ENCODE measurements around the gene ZGPAT.
"Not testable (repeated sequence)": the region's sequence is repeated elsewhere in the genome, so short reads cannot be mapped to it uniquely, and the experiment has no call there.

Gene ZGPAT, protein sequence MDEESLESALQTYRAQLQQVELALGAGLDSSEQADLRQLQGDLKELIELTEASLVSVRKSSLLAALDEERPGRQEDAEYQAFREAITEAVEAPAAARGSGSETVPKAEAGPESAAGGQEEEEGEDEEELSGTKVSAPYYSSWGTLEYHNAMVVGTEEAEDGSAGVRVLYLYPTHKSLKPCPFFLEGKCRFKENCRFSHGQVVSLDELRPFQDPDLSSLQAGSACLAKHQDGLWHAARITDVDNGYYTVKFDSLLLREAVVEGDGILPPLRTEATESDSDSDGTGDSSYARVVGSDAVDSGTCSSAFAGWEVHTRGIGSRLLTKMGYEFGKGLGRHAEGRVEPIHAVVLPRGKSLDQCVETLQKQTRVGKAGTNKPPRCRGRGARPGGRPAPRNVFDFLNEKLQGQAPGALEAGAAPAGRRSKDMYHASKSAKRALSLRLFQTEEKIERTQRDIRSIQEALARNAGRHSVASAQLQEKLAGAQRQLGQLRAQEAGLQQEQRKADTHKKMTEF

DNA sequence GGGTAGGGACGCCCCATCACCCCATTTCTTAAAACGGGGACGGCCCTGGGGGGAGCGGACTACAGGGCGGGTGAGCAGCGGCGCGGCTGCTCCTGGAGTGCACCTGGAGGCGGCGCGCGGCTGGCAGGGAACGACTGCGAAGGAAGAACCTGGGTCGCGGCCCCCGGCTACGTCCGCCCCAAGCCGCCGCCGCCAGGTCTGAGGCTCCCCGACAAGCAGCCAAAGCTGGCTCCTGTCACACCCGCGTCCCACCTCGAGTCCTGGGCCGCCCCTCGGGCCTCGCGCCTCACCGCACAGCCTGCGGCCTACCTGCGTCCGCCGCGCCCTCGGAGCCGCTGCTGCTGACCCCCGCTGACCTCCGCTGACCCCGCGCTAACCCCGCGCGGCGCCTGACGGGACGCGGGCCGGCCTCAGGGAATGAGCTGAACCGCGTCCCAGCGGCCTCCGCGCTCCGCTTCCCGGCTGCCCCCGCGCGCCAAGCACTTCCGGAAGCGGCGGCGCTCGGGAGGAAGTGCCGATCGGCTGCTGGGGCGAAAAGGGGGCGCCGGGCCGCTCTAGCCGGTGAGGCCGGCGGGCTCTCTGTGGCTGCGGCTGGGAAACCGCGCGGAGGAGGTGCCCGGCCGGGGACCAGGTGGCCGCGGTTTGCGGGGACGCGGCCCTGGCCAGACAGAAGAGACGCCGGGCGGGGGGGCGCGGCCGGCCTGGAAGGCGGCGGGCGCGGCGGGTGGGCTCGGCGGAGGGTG, at the start of gene ZGPAT, which contains the start of gene ARFRP1:
TSS of gene ZGPAT (plus strand) at position 482 of the 743 bp plus-strand sequence. CDS start 542 bp downstream, outside the sequence.
TSS of gene ARFRP1 (minus strand) at position 419 of the 743 bp plus-strand sequence. CDS start 885 bp downstream, outside the sequence.
- H3K9me3 ChIP-seq (ENCODE audit: control insufficient read depth, low read depth, low read length) = no peaks in the 10 kb centered on the region
- H3K4me3 ChIP-seq (ENCODE audit: low read length) = peak within 1 kb of the TSS; percentile 81
- peaks cover 47% of the 10 kb centered on the region for H3K36me3 ChIP-seq (ENCODE audit: control insufficient read depth, low read depth, low read length)
- H3K27ac ChIP-seq (ENCODE audit: low read length) = no peak within 1 kb of the TSS
- peaks cover 3% of the 10 kb centered on the region for H3K4me1 ChIP-seq (ENCODE audit: control insufficient read depth, low read depth, low read length)
- no peaks in the 10 kb centered on the region for H3K27me3 ChIP-seq (ENCODE audit: control insufficient read depth, insufficient read depth, low read length)
- peak within 1 kb of the TSS; percentile 54 for H3K9ac ChIP-seq (ENCODE audit: low read length)

DNA sequence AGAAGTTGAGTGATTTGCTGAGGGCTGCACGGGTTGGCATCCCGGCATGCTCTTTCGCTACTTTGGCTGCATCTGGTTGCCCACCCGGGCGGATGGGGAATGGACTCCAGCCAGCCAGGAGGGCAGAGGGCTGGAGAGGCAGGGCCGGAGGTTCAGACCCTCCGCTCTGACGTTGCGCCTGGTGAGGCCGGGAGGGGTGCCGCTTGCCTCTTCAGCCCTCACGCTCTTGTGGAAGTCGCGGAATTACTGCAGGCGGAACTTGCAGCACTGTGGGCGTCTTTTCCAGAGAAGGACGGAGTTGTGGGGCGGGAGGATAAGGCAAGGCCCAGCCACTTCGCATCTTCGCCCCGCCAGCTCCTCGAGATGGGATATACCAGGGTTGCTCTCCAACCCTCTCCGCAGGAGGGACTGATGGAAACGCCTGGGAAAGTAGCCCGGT, 49.1 kb upstream of the ZGPAT start:
- Histone ChIP-seq H3K36me3 (ENCODE audit: control insufficient read depth, low read depth, low read length) (peaks cover 13% of the 10 kb centered on the region), H3K4me3 (ENCODE audit: low read length) (peak overlapping the region; percentile 95), H3K9me3 (ENCODE audit: control insufficient read depth, low read depth, low read length) (no peaks in the 10 kb centered on the region), H3K27me3 (ENCODE audit: control insufficient read depth, insufficient read depth, low read length) (no peaks in the 10 kb centered on the region), H3K4me1 (ENCODE audit: control insufficient read depth, low read depth, low read length) (peaks cover 11% of the 10 kb centered on the region), H3K27ac (ENCODE audit: low read length) (no peak overlapping the region), H3K9ac (ENCODE audit: low read length) (peak overlapping the region; percentile 61)

DNA sequence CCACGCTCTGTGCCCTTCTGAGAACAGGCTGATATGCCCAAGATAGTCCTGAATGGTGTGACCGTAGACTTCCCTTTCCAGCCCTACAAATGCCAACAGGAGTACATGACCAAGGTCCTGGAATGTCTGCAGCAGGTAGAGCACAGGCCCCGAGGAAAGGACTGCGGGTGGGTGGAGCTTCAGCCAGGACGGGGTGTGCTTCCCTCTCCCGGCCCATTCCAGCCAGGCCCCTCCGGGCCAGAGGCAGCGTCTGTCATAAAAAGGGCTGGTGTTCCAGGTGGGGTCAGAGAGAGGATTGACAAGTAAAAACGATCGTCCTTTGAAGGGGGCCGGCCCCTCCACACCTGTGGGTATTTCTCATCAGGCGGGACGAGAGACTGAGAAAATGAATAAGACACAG, 48.5 kb upstream of the ZGPAT start:
- no peak overlapping the region for H3K27ac ChIP-seq (ENCODE audit: low read length)
- peaks cover 13% of the 10 kb centered on the region for H3K36me3 ChIP-seq (ENCODE audit: control insufficient read depth, low read depth, low read length)
- H3K4me1 ChIP-seq (ENCODE audit: control insufficient read depth, low read depth, low read length) = peaks cover 7% of the 10 kb centered on the region
- H3K9ac ChIP-seq (ENCODE audit: low read length) = no peak overlapping the region
- no peaks in the 10 kb centered on the region for H3K27me3 ChIP-seq (ENCODE audit: control insufficient read depth, insufficient read depth, low read length)
- H3K4me3 ChIP-seq (ENCODE audit: low read length) = peak overlapping the region; percentile 95
- no peaks in the 10 kb centered on the region for H3K9me3 ChIP-seq (ENCODE audit: control insufficient read depth, low read depth, low read length)

DNA sequence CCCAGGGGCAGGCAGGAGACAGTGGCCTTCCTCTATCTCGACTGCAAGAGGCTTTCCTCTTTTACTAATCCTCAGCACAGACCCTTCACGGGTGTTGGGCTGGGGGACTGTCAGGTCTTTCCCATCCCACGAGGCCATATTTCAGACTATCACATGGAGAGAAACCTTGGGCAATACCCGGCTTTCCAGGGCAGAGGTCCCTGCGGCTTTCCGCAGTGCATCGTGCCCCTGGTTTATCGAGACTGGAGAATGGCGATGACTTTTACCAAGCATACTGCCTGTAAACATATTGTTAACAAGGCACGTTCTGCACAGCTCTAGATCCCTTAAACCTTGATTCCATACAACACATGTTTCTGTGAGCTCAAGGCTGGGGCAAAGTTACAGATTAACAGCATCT, 47.7 kb upstream of the ZGPAT start:
- not testable (repeated sequence) for H3K27ac ChIP-seq (ENCODE audit: low read length); H3K9me3 ChIP-seq (ENCODE audit: control insufficient read depth, low read depth, low read length); H3K4me3 ChIP-seq (ENCODE audit: low read length); H3K27me3 ChIP-seq (ENCODE audit: control insufficient read depth, insufficient read depth, low read length); H3K9ac ChIP-seq (ENCODE audit: low read length); H3K4me1 ChIP-seq (ENCODE audit: control insufficient read depth, low read depth, low read length)
- H3K36me3 ChIP-seq (ENCODE audit: control insufficient read depth, low read depth, low read length) = peaks cover 13% of the 10 kb centered on the region

DNA sequence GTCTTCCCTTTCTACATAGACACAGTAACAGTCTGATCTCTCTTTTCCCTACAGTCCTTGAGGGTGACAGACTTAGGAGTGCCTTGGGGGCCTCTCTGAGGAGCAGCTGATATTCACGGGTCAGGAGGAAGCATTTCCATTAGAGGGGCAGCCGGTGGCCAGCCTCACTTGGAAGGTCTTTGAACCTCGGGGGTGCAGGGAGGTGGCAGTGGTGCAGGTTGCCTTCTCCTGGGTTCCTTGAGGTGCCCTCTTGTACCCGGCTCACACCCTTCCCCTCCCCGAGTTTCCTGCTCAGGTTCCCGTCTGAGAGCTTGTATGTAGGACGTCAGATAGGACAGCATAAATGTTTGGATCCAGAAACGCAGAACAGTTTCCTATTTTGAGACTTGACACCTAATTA, 47.2 kb upstream of the ZGPAT start:
- Histone ChIP-seq H3K9ac (ENCODE audit: low read length) (no peak overlapping the region), H3K4me1 (ENCODE audit: control insufficient read depth, low read depth, low read length) (peaks cover 4% of the 10 kb centered on the region), H3K4me3 (ENCODE audit: low read length) (no peak overlapping the region), H3K27ac (ENCODE audit: low read length) (no peak overlapping the region), H3K36me3 (ENCODE audit: control insufficient read depth, low read depth, low read length) (peaks cover 13% of the 10 kb centered on the region), H3K27me3 (ENCODE audit: control insufficient read depth, insufficient read depth, low read length) (no peaks in the 10 kb centered on the region), H3K9me3 (ENCODE audit: control insufficient read depth, low read depth, low read length) (no peaks in the 10 kb centered on the region)

DNA sequence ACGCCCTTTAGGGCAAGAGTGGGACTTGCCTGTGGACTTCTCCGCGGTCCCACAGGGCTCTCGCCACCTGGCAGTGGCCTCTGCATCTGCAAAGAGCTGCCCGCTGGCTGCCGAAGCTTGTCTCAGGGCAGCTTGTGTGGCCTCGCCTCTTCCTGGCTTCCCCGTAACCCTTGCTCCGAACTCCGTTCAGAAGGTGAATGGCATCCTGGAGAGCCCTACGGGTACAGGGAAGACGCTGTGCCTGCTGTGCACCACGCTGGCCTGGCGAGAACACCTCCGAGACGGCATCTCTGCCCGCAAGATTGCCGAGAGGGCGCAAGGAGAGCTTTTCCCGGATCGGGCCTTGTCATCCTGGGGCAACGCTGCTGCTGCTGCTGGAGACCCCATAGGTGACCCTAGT, 46.7 kb upstream of the ZGPAT start:
- no peaks in the 10 kb centered on the region for H3K9me3 ChIP-seq (ENCODE audit: control insufficient read depth, low read depth, low read length)
- peaks cover 4% of the 10 kb centered on the region for H3K4me1 ChIP-seq (ENCODE audit: control insufficient read depth, low read depth, low read length)
- peaks cover 17% of the 10 kb centered on the region for H3K36me3 ChIP-seq (ENCODE audit: control insufficient read depth, low read depth, low read length)
- H3K27ac ChIP-seq (ENCODE audit: low read length) = no peak overlapping the region
- no peak overlapping the region for H3K4me3 ChIP-seq (ENCODE audit: low read length)
- H3K9ac ChIP-seq (ENCODE audit: low read length) = no peak overlapping the region
- H3K27me3 ChIP-seq (ENCODE audit: control insufficient read depth, insufficient read depth, low read length) = no peaks in the 10 kb centered on the region

DNA sequence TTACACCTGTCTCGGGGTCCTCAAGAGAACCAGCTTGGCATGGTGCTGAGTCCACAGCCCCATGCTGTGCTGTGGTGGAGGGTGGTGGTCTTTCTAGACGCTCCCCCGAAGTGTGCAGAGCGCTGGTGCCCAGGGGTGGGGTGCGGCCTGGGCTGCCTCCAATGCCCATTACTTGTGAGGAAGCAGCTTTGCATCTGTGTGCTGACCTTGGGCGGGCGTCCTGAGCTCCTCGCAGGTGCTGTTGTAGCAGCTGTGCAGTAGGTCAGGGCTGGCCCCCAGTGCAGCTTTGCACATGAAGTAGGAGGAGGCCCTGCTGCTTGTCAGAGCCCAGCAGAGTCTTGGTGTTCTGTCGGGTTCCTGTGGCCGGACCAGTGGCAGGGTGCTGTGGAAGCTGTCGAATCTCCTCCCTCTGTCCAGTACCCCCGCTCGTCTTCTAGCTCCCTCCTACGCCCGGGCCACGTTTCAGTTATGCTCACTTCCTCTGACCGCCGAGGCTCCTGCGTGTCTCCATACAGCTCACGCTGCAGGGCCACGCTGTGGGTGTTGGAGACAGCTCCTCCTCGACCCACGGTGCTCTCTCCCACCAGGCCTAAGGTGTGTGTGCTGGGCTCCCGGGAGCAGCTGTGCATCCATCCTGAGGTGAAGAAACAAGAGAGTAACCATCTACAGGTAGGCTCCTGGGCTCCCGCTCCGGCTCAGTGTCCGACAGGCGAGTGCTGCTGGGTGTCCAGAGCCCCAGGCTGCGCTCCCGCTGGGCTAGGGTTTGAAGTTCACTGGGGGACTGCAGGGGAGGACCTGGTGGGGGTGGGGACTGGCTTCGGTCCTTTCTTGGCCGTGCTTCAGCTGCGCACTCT, 45.7 kb upstream of the ZGPAT start:
- no peak overlapping the region for H3K4me3 ChIP-seq (ENCODE audit: low read length)
- H3K4me1 ChIP-seq (ENCODE audit: control insufficient read depth, low read depth, low read length) = peaks cover 4% of the 10 kb centered on the region
- peaks cover 23% of the 10 kb centered on the region for H3K36me3 ChIP-seq (ENCODE audit: control insufficient read depth, low read depth, low read length)
- no peak overlapping the region for H3K27ac ChIP-seq (ENCODE audit: low read length)
- no peak overlapping the region for H3K9ac ChIP-seq (ENCODE audit: low read length)
- no peaks in the 10 kb centered on the region for H3K27me3 ChIP-seq (ENCODE audit: control insufficient read depth, insufficient read depth, low read length)
- no peaks in the 10 kb centered on the region for H3K9me3 ChIP-seq (ENCODE audit: control insufficient read depth, low read depth, low read length)

DNA sequence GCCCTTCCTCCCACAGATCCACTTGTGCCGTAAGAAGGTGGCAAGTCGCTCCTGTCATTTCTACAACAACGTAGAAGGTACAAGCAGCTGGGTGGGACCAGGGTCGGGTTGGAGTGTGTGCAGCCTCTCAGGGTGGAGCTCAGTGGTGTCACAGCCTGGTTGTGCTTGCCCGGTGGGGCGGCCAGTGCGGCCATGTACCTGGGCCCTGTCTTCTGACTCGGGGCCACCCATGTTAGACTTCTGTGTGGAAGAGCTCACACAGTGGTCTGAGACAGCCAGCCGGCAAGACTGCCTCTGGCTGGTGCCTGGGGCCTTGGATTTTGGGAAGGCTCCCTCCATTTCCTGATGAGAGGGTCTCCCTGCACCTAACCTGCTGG, 45.0 kb upstream of the ZGPAT start:
- no peaks in the 10 kb centered on the region for H3K27me3 ChIP-seq (ENCODE audit: control insufficient read depth, insufficient read depth, low read length)
- no peak overlapping the region for H3K27ac ChIP-seq (ENCODE audit: low read length)
- peaks cover 27% of the 10 kb centered on the region for H3K36me3 ChIP-seq (ENCODE audit: control insufficient read depth, low read depth, low read length)
- H3K9ac ChIP-seq (ENCODE audit: low read length) = no peak overlapping the region
- no peaks in the 10 kb centered on the region for H3K9me3 ChIP-seq (ENCODE audit: control insufficient read depth, low read depth, low read length)
- H3K4me3 ChIP-seq (ENCODE audit: low read length) = no peak overlapping the region
- peaks cover 4% of the 10 kb centered on the region for H3K4me1 ChIP-seq (ENCODE audit: control insufficient read depth, low read depth, low read length)

DNA sequence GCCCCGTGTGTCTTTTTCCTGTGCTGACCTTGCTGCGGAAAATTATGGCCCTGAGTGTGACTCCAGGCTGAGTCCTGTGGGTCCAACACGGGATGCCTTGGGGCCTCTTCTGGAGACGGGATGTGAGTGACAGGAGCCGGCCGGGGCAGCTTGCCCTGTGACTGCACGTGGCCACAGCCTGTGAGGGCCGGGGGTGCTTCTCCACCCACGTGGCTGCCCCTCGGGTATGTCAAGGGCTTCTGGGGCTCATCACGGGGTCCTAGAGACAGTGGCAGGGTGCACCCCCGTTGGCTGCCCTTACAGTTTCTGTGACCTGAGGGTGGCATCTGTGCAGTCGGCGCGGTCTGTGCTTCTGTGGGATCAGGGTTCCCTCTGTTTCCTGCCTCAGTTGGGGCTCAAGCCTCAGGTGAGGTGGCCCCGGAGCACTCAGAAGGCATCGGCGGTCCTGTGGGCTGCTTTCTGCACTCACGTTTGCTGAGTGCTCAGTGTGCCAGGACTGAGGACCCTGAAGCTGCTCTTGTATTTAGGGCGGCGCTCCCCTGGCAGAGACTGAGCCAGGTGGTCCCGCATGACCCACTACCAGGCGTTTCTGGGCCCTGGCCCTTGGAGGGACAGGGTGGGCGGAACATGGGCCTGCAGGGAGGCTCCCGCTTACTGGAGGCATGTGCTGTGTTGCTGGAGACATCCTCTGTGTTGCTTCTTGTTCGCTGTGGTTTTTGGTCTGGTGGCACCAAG, 44.3 kb upstream of the ZGPAT start:
- no peaks in the 10 kb centered on the region for H3K9me3 ChIP-seq (ENCODE audit: control insufficient read depth, low read depth, low read length)
- H3K27ac ChIP-seq (ENCODE audit: low read length) = no peak overlapping the region
- H3K4me3 ChIP-seq (ENCODE audit: low read length) = no peak overlapping the region
- H3K27me3 ChIP-seq (ENCODE audit: control insufficient read depth, insufficient read depth, low read length) = no peaks in the 10 kb centered on the region
- H3K4me1 ChIP-seq (ENCODE audit: control insufficient read depth, low read depth, low read length) = peaks cover 4% of the 10 kb centered on the region
- no peak overlapping the region for H3K9ac ChIP-seq (ENCODE audit: low read length)
- peaks cover 32% of the 10 kb centered on the region for H3K36me3 ChIP-seq (ENCODE audit: control insufficient read depth, low read depth, low read length)

DNA sequence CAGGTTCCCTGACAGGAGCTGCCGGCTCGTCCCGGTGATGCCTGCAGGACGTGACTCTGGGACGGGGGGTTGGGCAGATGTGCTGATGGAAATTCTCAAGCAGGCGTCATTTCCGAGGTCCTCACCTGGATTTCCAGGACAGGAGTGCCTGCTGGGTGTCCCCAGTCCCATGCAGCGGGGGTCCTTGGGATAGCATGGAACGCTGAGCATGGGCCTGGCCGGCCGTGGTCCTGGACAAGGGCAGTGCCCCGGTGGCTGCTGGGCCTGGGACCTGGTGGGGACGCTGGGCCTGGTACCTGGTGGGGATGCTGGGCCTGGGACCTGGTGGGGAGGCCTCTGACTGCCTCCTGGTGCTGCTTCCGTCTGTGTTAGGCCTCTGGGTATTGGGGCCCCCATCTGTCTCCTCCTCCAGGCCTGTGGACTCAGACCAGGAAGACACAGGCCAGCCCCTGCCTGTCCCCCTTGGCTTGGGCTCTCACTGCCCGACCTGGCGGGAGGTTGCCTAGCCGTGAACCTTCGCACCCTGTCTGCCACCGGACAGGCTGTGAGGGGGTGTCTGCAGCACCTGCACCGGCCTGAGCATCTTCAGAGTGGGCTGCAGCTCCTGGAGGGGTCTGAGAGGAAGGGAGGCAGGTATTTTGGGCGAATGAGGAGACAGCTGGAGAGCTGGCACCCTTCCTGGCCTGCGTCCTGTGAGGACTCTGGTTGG, 43.5 kb upstream of the ZGPAT start:
- H3K27me3 ChIP-seq (ENCODE audit: control insufficient read depth, insufficient read depth, low read length) = no peaks in the 10 kb centered on the region
- H3K4me1 ChIP-seq (ENCODE audit: control insufficient read depth, low read depth, low read length) = peaks cover under 1% of the 10 kb centered on the region
- H3K36me3 ChIP-seq (ENCODE audit: control insufficient read depth, low read depth, low read length) = peaks cover 32% of the 10 kb centered on the region
- no peak overlapping the region for H3K9ac ChIP-seq (ENCODE audit: low read length)
- H3K9me3 ChIP-seq (ENCODE audit: control insufficient read depth, low read depth, low read length) = no peaks in the 10 kb centered on the region
- H3K27ac ChIP-seq (ENCODE audit: low read length) = no peak overlapping the region
- H3K4me3 ChIP-seq (ENCODE audit: low read length) = no peak overlapping the region

All from iPS-18a (cell line).